Retinal pigment epithelial cell (primary cell): Measurements from ENCODE around the gene PELI2.
A peak's percentile ranks its signal among the peaks of the same experiment; 100 is the strongest.

Experiments
- DNase-seq: peaks from one replicate; pipeline ENCODE4 v3.0.0-alpha.2; 2010; ENCODE audit warnings: low read depth
- H3K4me3 ChIP-seq: 2 replicates; pipeline ENCODE4 v1.5.1; 2011; ENCODE audit warnings: mild to moderate bottlenecking, low read length, control low read depth, moderate library complexity
- TF ChIP-seq, protein P1 (sequence below): conservative IDR thresholded peaks from 2 replicates; pipeline ENCODE4 v1.5.1; 2011; ENCODE audit warnings: low read depth, low read length, control low read depth, inconsistent platforms

Gene PELI2

DNA sequence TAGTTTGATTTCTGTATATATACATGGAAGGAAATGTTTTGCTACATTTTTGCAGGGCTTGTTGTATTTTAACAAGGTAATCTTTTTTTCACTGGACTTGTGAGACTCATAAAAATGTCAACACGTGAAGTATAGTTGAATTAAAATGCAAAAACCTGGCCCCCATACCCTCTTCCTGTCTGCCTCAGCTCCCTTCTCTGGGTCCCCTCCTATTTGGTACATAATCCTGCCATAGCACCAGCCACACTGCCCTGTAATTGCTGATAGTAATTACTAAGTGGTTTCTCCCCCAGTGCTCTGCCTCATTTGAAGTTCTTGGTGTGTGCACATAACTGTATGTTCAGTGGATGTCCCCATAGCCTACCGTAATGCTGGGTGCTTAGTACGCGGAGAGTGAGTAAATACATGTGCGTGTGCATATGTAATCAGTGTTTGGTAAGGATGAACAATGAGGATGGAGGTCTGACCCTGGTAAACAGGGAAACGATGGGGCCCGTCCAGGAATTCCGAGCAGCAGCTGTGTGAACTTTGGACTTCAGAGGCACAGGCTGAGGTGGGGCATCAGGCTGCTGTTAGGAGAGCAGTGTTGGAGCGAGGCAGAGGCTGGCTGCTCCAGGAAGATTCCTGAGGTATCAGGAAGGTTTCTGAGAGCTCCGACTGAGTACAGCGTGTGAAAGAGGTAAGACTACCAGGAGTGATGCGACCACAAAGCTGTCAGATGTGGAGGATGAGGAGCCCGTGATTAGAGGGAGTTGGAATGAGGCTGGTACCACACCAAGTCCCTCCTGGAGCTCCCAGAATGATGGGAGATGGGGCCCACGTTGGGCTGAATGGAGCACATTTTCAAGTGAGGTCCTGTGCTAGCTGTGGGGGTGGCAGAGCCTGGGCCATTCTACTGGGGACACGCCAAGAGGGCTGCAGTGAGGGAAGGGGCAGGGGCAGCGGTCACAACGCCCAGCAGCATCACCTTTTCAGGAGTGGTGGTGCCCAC, 106.8 kb downstream of the PELI2 start:
- TF ChIP-seq, protein P1, sequence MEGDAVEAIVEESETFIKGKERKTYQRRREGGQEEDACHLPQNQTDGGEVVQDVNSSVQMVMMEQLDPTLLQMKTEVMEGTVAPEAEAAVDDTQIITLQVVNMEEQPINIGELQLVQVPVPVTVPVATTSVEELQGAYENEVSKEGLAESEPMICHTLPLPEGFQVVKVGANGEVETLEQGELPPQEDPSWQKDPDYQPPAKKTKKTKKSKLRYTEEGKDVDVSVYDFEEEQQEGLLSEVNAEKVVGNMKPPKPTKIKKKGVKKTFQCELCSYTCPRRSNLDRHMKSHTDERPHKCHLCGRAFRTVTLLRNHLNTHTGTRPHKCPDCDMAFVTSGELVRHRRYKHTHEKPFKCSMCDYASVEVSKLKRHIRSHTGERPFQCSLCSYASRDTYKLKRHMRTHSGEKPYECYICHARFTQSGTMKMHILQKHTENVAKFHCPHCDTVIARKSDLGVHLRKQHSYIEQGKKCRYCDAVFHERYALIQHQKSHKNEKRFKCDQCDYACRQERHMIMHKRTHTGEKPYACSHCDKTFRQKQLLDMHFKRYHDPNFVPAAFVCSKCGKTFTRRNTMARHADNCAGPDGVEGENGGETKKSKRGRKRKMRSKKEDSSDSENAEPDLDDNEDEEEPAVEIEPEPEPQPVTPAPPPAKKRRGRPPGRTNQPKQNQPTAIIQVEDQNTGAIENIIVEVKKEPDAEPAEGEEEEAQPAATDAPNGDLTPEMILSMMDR, result no peak
- H3K4me3 ChIP-seq, result no peak overlapping the region
- DNase-seq, result no peak

DNA sequence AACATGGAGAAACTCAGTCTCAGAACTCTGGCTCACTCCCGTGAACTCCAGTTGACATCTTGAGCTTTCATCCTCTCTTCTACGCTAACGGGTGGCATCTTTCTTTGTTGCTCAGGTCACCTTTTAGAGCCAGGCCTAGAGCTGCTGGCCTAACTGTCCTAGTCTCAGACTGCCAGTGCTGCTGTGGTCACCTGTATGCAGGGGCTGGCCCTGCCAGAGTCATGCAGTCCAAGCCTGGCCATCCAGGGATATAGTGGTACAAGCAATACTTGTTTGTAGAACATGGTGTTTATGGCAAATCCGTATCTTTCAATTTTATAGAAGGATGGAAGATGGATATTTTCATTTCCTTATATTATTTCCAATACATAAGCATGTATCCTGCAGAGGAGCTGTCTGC, 117.2 kb downstream of the PELI2 start:
- no peak overlapping the region for H3K4me3 ChIP-seq
- TF ChIP-seq, protein P1, result no peak
- no peak for DNase-seq

DNA sequence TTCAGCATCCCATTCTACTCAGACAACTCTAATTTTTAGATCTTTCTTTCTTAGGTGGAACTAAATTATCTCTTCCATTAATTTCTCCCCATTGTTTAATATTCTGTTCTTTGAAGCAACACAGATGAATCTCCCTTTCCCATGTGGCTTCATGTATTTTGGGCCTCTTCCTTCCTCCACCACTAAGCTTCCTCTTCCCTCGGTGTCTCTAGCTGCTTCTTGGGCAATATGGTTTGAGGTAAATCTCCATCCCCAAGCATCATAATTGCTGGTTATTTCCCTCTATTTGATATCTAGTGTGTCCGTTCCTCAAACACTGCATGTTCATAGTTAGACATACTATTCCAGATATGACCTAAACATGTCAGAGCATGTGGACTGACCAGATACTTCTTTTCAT, 119.2 kb downstream of the PELI2 start:
- H3K4me3 ChIP-seq, result no peak overlapping the region
- TF ChIP-seq, protein P1, result no peak
- DNase-seq, result no peak

DNA sequence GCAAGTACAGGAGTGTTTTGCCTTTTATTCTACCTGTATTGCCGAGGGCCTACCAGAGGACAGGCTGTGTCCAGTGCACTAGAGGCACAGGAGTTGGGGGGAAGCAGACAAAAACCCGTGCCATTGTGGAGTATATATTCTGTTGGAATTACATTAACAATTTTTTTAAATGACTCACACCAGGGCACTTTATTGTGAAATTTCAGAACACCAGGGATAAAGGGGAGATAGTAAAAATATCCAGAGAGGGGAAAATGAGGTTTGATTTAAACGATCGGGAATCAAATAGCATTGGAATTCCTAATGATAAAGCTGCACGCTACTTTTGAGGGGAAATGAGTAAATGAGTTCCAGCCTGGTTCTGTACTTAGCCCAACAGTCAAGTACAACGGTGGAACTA, 123.2 kb downstream of the PELI2 start:
- no peak for DNase-seq
- no peak overlapping the region for H3K4me3 ChIP-seq
- TF ChIP-seq, protein P1, result no peak

DNA sequence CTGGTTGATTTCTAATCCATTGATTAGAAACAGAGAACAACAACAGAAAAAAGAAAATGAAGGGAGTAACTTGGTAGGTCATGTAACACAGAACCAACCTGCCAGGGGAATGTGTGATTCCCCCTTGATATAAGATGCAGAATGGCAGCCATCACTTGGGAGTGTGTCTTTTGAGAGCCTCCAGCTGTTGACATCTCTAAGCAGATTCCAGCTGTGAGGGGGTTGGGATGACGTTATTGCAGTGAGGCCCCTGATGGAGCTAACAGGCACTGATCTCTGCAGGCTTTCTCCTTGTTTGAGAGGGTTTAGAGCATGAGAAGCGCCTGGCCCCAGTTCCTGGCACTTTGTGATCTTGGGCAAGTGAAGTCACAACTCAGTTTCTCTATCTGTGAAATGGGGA, 124.9 kb downstream of the PELI2 start:
- no peak for DNase-seq
- no peak overlapping the region for H3K4me3 ChIP-seq
- TF ChIP-seq, protein P1, result no peak

DNA sequence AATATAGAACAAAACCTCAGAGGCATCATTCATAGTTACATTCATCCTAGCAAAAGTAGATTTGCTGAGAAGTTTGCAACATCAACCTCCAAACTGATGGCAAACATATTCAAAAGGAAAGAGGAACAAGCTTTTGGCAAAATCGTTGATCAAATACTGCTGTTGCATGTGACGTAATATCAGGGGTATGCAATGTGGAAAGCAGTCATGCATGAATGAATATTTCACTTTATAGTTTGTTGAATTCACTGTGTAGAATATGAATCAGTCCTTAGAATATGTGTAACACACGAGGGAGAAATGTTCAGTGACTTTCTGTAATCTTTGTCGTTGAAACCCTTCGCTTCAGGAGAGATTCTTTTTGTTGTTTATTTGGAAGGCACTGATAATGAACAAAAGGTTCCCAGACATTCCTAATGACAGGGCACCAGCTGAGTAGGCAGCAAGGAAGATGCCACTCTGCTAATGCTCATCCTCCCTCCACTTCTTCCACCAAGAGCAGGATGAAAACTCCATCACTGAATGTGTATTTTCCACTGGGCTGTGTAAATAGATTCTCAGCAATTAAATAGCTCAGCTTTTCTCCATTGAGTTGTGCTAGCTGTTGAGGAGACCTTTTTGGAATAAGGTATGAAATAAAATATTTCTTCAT, 126.1 kb downstream of the PELI2 start:
- TF ChIP-seq, protein P1, result no peak
- no peak overlapping the region for H3K4me3 ChIP-seq
- DNase-seq, result peak; percentile 28
